Measurements from ENCODE around the gene LIG1. TPM values are rescaled to one million over a fixed set of nuclear protein-coding genes. Genes with fewer than 3 reads are reported as not detected.

LIG1 gene
- total RNA-seq, 1 experiment from 2014 or later: 115 TPM

- Histone ChIP-seq H2BK12ac (ENCODE audit: insufficient read length, low read depth, low read length) (peak overlapping the region; percentile 6), H2BK20ac (ENCODE audit: low read depth, low read length, poor library complexity, severe bottlenecking) (no peak overlapping the region), H4K20me1 (ENCODE audit: control insufficient read depth, insufficient read depth, insufficient read length) (no peaks in the 10 kb centered on the region), H3K4me2 (ENCODE audit: insufficient read depth, insufficient read length, low read length) (no peak overlapping the region), H3K23ac (ENCODE audit: insufficient read length, low read depth, low read length) (no peak overlapping the region), H3K14ac (ENCODE audit: insufficient read depth, low read length) (no peak overlapping the region), H3K18ac (ENCODE audit: insufficient read length, low read depth, low read length) (peak overlapping the region; percentile 7), H3K9me3 (ENCODE audit: control insufficient read depth, low read depth, low read length) (no peaks in the 10 kb centered on the region), H3K4ac (ENCODE audit: low read depth, low read length) (no peak overlapping the region), H4K5ac (ENCODE audit: insufficient read length, low read depth, low read length) (no peak overlapping the region), H3T11ph (ENCODE audit: low read length) (no peak overlapping the region), H4K8ac (replicated peaks; ENCODE audit: insufficient read length, low read depth, low read length) (no peak overlapping the region), H2BK120ac (ENCODE audit: low read depth, low read length, poor library complexity, severe bottlenecking) (no peak overlapping the region), H3K79me2 (ENCODE audit: insufficient read depth, low read length) (no peaks in the 10 kb centered on the region), H3K27me3 (ENCODE audit: insufficient read depth, low read length) (no peaks in the 10 kb centered on the region), H3K4me1 (ENCODE audit: insufficient read depth, low read length) (no peaks in the 10 kb centered on the region; the same call in 1 of the 2 replicates), H2AFZ (ENCODE audit: low read length) (no peak overlapping the region), H3K56ac (ENCODE audit: insufficient read length, low read depth, low read length) (no peak overlapping the region), H2BK15ac (ENCODE audit: low read depth, low read length) (no peak overlapping the region), H3K27ac (ENCODE audit: insufficient read length, low read depth, low read length) (no peak overlapping the region), H2AK5ac (ENCODE audit: insufficient read length, low read length) (no peak overlapping the region), H2BK5ac (ENCODE audit: insufficient read length, low read length) (no peak overlapping the region), H3K79me1 (ENCODE audit: insufficient read depth, low read depth, low read length, poor library complexity, severe bottlenecking) (no peaks in the 10 kb centered on the region), H3K9ac (ENCODE audit: extremely low read depth, insufficient read length, low read length) (no peak overlapping the region), H3K23me2 (ENCODE audit: insufficient read length, low read depth, low read length, poor library complexity, severe bottlenecking) (no peaks in the 10 kb centered on the region), H4K91ac (ENCODE audit: insufficient read length, low read depth, low read length) (no peak overlapping the region)
- no peak overlapping the region; a peak in 2 of 7 replicates for H3K27ac Mint-ChIP-seq
- no peaks in the 10 kb centered on the region; the same call in 1 of the 2 replicates for H3K27me3 Mint-ChIP-seq (ENCODE audit: low read depth)
- no peak overlapping the region for H3K4me3 Mint-ChIP-seq
- no peaks in the 10 kb centered on the region for H3K9me3 Mint-ChIP-seq
- WGBS (ENCODE audit: extremely low coverage, insufficient read length, low lambda C conversion rate): no CpG with 5 or more reads among the region's 7 CpGs
- no peaks in the 10 kb centered on the region for H3K36me3 Mint-ChIP-seq (ENCODE audit: insufficient read depth in 1 of 3, low read depth in 3 of 3)
- peaks cover 12 to 16% of the 10 kb centered on the region in 2 experiments for H3K4me1 Mint-ChIP-seq
- DNase-seq: peak; percentile 46
- peak; percentile 70 for TF ChIP-seq CTCF (conservative IDR thresholded peaks at IDR 0.05)
Measured at GRCh38 chr19:48085904-48086864, 84.0 kb downstream of the LIG1 start.

Data from H9 (cell line).